HG03571 (cell line): ENCODE results near the gene PRB2.
"Not testable (repeated sequence)": the region's sequence is repeated elsewhere in the genome, so short reads cannot be mapped to it uniquely, and the experiment has no call there.

Experiments used
- ATAC-seq: cut with Tn5 transposase; IDR thresholded peaks from one replicate; pipeline ENCODE4 v1.9.1; 2021; ENCODE audit not compliant: unreplicated experiment

Gene PRB2

DNA sequence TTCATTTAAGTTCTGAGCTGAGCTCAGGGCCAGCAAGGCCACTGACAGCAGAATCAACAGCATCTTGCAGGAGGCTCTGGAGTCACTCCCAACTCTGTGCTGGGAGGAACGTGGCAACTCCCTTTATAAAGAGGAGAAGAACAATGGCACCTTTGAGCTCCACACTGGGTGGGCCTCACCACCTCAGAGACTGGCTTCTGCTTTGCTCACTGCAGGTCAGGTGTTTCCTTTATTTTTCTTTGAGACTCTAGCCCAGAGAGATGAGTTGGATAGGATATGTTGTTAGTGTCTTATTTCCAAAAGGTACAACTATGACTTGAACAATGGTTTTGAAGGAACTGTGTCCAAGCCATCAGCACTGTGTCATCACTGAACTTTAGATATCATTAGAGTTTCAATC, at the start of gene PRB2:
Gene PRB2 (minus strand): TSS at position 101 of the 400 bp plus-strand sequence. CDS start 38 bp downstream, at position 63.
- not testable (repeated sequence) for ATAC-seq

DNA sequence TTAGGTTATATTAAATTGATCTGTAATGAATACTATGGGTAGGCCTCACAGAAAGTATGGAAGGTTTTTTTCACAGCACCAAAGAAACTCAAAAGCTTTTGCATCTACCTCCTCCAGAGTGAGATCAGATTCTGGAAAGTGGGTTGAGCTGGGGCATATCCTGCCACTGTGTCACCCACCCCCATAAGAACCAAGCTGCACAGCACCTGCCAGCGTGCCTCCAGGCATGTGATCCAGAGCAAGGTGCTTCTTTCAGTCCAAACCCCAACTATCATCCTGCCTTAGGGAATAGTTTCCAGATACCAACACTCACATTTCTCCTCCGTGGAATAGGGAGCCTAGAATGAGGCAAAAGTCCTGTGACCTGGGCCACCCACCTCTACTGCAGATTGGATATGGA, 42.6 kb upstream of the PRB2 start:
- no peak for ATAC-seq

DNA sequence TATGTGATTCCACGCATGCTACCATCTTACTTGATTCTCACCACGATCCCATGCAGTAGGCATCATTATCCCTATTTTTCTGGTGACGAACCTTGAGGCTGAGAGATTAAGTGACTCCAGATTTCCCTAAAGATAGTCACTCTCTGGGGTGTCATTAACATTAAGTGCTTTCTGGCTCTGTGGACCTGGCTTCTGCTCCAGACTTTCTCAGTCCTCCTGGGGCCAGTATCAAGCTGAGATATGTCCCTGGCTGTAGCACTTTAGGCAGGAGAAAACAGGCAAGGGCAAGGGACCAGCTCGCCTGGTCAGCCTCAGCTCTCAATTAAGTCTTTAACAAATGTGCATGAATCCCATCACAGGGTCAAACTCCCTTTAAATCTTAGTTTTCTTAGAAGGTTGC, 38.3 kb upstream of the PRB2 start:
- no peak for ATAC-seq

DNA sequence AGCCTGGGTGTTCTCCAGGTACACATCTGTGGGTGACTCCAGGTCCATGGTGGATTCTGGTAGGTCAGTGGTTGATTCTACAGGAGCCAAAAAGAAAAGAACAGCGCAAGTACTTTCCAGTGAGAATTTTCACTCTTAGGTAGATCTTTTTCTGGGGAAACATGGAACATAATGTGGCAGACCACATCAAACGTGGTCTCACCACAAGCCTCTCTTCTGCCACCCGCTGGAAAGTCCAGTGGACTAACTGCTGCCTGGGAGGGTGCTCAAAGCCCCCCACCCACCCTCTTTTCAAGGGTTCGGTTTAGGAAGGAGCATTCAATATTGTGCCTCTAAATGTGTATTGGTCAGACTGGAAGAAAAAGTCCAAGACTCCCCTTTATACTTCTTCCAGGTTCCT, 36.1 kb upstream of the PRB2 start:
- ATAC-seq = no peak

DNA sequence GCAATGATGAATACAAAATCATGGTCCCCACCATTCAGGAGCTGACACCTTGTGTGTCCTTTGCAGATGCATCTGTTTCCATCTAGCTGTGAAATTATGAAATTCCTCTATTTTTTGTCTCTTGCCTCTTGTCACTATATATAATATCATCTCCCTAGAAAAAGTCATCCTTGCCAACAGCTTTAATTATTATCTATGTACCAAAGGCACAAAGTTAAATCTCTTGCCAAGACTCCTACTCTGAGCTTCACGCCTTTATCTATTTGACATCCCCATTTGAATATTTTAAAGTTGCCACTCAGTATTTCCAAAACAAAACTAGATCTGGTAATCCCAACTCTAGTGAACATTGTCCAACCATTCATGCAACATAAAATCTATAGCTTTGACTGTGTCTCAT, 32.0 kb upstream of the PRB2 start:
- ATAC-seq = no peak

DNA sequence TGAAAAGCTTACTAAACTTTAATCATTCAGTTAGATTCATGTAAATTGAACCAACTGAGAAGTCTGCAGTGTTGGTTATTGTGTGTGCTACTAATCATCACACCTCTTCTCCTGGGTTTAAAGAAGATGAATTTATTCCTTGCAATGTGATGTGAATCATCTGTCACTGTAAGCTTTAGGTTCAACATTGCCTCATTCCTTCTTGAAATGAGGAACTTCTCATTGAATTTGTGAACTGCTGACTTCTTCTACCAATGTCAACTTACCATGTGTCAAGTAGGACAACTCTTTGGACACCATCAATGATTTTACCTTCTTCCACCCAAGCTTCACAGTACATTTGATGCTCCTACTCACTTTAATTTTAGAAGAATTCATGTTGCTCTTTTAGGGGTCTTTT, 17.4 kb upstream of the PRB2 start:
- no peak for ATAC-seq

DNA sequence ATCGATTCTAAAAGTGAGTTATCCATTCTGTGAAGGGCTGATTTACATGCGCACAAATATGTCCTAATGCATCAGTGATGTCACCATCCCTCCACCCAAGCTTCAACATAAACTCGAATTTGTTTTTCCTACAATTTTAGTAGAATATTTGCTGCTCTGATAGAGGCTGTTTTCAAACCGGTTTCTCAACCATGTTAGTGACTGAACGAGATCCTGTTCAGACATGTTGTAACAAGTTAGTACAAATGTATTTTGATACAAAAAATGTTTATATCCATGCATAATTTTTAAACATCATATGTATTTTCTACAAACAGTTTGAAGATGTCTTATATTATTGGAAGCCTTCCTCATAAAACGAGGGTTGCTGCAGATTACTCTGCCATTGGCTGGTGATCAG, 12.7 kb upstream of the PRB2 start:
- ATAC-seq = no peak

DNA sequence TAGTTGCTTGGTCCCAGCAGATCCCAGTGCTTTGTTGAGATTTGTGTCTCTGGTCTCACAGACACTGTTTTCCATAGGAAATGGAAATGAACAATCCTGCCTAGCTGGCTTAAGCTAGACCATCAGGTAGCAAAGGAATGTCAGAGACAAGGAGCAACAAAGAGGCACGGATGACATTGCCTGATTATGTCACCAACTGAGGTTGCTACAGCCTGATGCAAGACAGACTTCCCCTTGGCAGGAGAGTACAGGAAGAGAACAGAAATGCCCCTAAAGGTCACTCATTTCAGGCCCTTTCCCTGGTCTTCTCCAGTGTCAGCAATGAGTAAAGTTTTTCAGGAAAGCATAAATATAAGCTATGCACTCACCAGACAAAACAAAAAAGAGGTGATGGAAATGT, 2.0 kb upstream of the PRB2 start:
- no peak for ATAC-seq

DNA sequence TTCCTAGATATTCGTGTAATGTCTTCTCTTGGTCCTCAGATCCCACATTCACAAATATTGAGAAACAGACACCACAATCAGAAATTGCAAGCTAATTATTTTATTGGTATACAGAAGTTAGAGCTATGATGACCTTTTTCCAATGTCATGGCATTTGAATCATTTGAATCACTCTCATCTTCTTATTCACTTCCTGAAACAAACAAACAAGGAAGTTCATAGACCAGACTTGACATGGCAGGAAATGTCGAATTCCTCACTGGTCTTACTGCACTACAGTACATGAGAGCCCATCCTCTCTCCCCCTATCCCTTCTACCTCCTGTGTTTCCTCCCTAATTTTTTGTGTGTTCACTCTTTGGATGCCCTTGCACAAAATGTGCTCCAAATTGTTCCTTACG, 3.9 kb downstream of the PRB2 start:
- ATAC-seq = not testable (repeated sequence)

DNA sequence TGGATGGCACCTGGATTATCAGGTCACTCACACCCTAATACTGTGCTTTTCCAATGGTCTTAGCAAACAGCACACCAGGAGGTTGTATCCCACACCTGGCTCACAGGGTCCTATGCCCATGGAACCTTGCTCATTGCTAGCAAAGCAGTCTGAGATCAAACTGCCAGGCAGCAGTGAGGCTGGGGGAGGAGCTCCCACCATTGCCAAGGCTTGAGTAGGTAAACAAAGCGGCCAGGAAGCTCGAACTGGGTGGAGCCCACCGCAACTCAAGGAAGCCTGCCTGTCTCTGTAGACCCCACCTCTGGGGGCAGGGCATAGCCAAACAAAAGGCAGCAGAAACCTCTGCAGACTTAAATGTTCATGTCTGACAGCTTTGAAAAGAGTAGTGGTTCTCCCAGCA, 17.9 kb downstream of the PRB2 start:
- ATAC-seq = not testable (repeated sequence)

DNA sequence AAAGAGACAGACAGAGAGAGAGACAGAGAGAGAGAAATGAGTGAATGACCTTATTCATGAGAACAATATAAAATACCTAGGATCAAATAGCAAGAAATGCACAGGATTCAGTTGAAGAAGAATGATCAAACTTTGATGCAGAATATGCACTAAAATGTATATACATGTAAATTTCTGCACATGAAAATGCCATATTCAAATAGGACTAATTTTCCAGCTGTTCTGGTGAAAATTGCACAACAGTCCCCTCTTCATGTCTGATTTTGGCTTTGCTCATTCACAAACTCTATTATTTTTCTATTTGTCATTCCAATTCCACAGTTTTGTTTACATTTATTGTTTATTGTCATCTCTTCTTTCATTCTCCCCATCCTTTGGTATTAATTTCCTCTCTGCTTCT, 34.2 kb downstream of the PRB2 start:
- no peak for ATAC-seq

DNA sequence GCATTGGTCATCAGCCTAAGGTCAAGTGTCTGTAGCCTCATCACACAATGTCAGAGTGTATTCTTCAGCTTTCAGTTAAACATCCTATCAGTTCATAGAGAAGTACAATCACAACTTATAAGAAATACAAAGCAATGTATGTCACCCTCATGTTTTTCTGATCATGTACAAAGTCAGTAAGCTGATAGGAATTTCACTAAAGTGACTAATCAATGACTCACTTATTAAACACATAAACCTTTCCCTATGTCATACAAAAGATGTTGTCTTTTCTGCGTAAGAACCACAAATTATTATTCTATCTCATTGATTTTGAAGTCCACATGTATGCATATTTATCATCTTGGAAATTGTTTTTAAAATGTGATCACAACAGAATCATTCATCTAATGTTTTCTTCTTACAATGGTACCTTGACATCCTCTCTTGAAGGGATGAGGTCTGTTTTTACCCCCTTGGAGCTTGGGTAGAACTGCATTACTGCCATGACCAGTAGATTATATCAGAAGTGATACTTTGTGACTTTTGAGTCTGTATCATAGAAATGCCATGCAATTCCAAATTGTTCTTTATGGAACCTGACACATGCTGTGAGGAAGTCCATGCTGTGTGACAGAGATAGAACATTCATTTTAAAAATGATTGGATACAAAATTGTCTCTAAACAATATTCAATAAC, 35.0 kb downstream of the PRB2 start:
- ATAC-seq = not testable (repeated sequence)

DNA sequence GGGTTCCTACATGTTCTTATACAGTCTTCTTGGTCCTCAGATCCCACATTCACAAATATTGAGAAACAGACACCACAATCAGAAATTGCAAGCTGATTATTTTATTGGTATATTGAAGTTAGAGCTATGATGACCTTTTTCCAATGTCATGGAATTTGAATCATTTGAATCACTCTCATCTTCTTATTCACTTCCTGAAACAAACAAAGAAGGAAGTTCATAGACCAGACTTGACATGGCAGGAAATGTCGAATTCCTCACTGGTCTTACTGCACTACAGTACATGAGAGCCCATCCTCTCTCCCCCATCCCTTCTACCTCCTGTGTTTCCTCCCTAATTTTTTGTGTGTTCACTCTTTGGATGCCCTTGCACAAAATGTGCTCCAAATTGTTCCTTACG, 43.6 kb downstream of the PRB2 start:
- ATAC-seq = not testable (repeated sequence)

DNA sequence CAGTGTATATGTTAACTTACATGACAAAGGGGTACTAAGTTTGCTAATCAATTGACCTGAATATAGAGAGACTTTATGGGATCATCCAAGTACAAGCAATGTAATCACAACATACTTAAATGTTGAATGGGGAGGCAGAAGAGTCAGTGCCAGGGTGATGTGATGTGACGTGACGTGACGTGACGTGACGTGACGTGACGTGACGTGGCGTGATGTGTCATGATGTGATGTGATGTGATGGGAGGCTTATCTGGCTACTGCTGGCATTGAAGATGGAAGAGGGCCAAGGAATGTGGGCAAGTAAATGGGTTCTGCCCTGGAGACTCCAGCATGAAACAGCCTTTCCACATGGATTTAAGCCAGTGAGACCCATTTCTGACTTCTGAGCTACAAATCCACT, 46.9 kb downstream of the PRB2 start:
- no peak for ATAC-seq

DNA sequence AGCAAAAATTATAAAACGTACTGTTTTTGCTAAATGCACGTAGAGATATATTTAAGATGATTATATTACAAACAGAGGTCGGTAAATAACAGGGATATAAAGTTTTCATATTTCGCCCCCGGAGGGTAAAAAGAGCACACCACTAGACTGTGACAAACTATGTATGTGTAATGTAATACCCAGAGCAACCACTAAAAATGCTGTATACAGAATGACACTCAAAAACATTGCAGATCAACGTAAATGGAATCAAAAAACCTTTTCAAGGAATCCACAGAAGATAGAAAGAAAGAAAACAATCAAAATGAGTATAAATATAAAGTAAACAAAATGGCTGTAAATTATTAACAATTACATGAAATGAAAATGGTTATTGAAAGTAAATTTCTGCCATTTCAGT, 47.6 kb downstream of the PRB2 start:
- no peak for ATAC-seq

DNA sequence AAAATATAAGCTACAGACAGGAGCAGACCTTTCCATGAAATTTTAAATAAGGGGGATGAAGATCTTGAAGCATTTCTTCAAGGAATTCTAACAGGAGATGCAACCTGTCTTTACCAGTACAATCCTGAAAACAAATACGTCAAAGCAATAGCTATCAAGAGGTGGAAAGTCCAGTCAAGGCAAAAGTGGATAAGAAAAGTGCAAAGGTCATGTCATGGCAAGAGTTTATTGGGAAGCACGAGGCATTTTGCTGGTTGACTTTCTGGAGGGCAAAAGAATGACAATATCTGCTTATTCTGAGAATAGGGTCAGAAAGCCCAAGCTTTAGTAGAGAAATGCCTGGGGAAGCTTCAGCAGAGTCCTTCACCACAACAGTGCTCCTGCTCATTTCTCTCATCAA, 50.9 kb downstream of the PRB2 start:
- ATAC-seq = no peak
